SK-N-SH (cell line): Measurements from ENCODE around the gene SH3BGRL2.

Experiments used
- CTCF ChIP-seq: fragments of 200-600 bp; sonication (generic); IDR thresholded peaks from 2 replicates; pipeline ENCODE4 v1.6.1; 2017; ENCODE audit warnings: antibody characterized with exemption, mild to moderate bottlenecking, moderate library complexity
- EZH2phosphoT487 ChIP-seq: fragments of 200-600 bp; sonication (generic); IDR thresholded peaks from 2 replicates; pipeline ENCODE4 v1.6.1; 2017; ENCODE audit warnings: low read depth, mixed run types, mild to moderate bottlenecking, antibody characterized with exemption, moderate library complexity, borderline replicate concordance
- MAX ChIP-seq: IDR thresholded peaks from 2 replicates; pipeline ENCODE4 v1.4.0; 2012; ENCODE audit warnings: low read depth
- NFIC ChIP-seq: IDR thresholded peaks from 2 replicates; pipeline ENCODE4 v1.4.0; 2012; ENCODE audit warnings: borderline replicate concordance
- REST ChIP-seq: IDR thresholded peaks from 2 replicates; pipeline ENCODE4 v1.6.1; 2012; ENCODE audit warnings: mild to moderate bottlenecking, low read depth, low read length, moderate library complexity
- RFX5 ChIP-seq: IDR thresholded peaks from 2 replicates; pipeline ENCODE4 v1.6.1; 2012; ENCODE audit warnings: mild to moderate bottlenecking, improper control_type of control experiment, low read length
- TEAD4 ChIP-seq: IDR thresholded peaks from 2 replicates; pipeline ENCODE4 v1.4.0; 2012; ENCODE audit warnings: mild to moderate bottlenecking, borderline replicate concordance; ENCODE audit not compliant: insufficient read depth

- no peak for TF ChIP-seq NFIC
- no peak for TF ChIP-seq RFX5
- no peak for TF ChIP-seq CTCF
- no peak for TF ChIP-seq MAX
- no peak for TF ChIP-seq TEAD4
- no peak for TF ChIP-seq REST
- no peak for TF ChIP-seq EZH2phosphoT487
Observed at GRCh38 chr6:79733388-79733787, 102.3 kb downstream of the SH3BGRL2 start.
